ENCODE measurements around the gene CASQ2.
A peak's percentile ranks its signal among the peaks of the same experiment; 100 is the strongest.

The CASQ2 gene

GRCh38 chr1:115687744-115688143, 80.8 kb downstream of the CASQ2 start:
- DNase-seq: no peak

GRCh38 chr1:115685029-115685705, 83.3 kb downstream of the CASQ2 start:
- DNase-seq: no peak

GRCh38 chr1:115682792-115683191, 85.7 kb downstream of the CASQ2 start:
- DNase-seq: no peak

DNA sequence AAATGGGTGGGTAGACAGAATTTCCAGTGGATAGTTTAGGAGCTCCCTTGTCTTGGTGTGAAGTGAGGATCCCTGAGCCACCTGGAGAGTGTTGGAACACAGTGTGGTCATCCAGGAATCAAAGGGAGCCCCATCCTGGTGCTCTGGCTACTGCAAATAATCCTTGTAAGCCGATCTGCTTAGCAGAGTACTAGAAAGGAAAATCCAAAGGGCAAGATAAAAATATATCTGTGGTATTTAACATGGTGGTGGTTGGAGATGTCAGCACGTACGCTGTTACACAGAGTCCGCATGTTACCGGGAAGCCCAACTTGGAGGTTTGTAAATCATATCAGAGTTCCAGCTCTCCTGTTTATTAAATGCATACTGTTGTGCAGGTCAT, 87.8 kb downstream of the CASQ2 start:
- DNase-seq: no peak

DNA sequence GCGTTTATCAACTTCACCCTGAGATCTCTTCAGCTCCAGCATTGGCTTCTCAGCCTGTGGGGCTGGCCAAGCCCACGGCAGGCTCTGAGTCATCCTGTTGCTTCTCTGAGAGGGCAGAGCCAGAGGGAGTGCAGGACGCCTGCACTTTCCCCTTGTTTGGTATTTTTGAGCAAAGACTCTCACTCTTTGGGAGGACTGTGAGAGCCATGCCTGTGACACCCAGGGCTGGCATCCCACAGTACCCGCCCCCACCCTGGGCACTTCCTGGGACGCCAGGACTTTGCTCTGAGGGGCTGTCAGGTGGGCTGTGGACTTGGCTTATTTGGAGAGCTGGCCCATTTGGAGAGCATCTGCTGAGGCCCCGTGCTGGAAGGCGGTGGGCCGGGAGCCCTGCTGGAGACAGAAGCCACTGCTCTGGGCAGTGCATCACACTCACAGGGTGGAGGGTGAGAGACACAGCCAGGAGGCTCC, 89.3 kb downstream of the CASQ2 start:
- peak; percentile 31 for DNase-seq

GRCh38 chr1:115678141-115678540, 90.4 kb downstream of the CASQ2 start:
- no peak for DNase-seq

GRCh38 chr1:115677565-115677964, 90.9 kb downstream of the CASQ2 start:
- DNase-seq: no peak

DNA sequence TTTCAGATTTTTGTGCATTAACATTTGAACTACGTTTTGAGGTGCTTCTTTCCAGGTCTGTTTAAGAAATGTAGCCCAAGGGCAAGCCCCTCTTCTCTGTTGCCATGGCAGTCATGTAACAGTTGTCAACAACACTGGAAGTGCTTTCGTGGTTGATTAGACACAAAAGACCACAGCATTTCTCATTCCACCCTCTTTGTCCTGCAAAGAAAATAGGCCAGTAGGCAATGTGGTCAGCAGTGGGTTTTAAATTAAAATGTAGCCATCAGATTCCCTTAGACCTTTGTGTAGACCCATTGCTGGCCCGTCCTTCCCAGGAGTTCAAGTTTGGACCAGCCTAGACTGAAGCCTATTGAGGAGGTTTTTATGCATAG, 91.3 kb downstream of the CASQ2 start:
- peak; percentile 41 for DNase-seq

DNA sequence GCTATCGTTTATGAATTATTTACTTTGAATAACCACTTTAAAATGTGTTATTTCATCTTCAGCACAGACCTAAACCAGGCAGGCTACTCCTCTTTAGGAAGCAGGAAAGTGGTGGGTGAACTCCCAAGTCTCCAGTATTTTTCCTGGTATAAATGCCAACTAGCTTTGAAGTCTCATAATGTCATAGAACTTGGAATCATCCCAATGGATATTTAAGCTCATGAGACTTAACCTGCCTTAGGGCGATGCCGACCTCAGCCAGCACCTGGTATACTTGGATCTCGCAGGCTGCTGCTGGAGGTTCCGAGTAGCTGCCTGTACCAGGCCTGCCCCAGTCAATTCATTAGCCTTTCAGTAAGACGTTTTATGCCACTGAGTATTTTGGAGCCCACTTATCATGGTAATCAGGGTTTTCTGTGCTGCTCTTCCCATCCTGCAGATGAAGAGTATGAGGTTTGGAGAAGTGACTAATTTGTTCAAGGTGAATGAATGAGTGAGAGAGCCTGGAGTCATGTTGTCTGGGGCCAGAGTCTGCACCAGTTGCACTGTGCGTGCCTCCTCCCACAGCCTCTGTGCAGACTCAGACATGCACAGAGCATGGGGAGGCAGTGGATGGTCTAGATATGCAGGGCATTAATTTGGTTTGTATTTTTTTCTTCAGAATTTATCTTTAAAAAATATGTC, 91.9 kb downstream of the CASQ2 start:
- no peak for DNase-seq

- no peak for DNase-seq
These were observed 96.1 kb downstream of the CASQ2 start for GRCh38 chr1:115672224-115673009.

DNA sequence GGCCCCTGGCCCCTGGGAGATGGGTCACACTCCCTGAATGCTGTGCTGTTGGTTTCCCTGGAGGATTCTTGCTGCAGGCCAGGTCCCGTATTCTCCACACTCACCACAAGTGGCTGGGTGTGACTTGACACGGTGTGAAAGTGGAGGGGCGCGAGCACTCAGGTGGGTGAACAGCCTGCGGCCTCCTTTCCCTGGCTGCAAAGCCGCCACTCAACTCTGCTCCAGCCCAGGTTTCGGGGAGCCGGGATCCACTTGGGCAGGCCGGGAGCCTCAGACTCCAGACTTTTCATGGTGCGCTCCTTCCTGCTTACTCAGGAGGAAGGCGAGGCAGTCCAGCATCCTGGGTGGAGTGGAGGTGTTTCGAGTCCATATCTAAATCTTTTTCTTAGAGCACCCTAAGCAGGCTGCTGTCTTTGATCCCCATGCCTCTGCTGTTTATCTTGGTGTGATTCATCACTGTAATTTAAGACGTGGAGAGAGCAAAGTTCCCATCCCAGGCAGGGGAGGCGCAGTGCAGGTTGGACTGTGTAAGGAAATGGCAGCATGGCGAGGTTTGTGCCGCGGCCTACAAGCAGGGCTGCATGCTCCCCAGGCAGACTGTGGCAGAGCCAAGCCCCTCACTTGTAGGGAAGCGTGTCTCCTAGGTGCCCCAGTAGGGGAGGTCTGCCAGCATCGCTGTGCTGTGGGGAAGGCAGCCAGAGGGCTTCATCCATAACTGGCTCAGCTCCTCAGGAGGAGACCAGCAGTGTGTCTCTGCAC, 97.2 kb downstream of the CASQ2 start:
- DNase-seq: no peak

GRCh38 chr1:115670476-115671175, 97.9 kb downstream of the CASQ2 start:
- no peak for DNase-seq

DNA sequence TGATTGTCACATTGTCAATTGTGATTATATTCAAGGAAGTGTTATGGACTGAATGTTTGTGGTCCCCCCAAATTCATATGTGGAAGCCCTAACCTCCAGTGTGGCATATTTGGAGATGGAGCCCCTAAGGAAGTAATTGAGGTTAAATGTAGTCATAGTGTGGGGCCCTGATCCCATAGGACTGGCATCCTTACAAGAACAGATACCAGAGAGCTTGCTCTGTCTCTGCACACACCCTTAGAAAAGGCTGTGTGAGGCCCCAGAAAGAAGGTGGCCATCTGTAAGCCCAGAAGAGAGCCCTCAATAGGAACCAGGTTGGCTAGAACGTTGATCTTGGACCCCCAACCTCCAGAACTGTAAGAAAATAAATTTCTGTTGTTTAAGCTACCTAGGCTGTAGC, 98.6 kb downstream of the CASQ2 start:
- no peak for DNase-seq

DNA sequence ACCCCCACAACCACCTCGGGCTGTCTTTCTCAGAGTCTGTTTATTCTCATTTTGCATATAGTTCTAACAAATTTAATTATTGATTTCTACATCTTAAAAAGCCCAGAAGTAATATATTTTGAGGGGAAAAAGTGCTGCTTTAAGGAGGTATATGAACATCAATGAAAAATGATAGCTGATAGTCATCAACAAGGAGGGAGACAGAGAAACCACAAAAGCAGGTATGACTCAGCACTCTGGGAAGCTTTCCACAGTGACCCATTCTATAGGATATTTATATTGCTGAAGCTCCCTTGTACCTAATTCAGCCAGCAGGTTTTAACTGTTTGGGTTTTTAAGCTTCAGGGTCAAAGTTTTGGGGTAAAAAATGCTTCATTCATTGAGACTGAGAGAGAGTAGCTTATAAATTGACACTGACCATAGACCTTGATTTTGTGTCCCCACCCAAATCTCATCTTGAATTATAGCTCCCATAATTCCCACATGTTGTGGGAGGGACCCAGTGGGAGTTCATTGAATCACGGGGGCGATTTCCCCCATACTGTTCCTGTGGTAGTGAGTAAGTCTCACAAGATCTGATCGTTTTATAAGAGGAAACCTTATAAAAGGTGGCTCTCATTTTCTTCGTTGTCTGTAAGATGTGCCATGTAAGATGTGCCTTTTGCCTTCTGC, 99.4 kb downstream of the CASQ2 start:
- no peak for DNase-seq

- no peak for DNase-seq
These were observed 99.9 kb downstream of the CASQ2 start for GRCh38 chr1:115668579-115668978.

- DNase-seq: no peak
These were observed 101.8 kb downstream of the CASQ2 start for GRCh38 chr1:115666702-115667101.

DNA sequence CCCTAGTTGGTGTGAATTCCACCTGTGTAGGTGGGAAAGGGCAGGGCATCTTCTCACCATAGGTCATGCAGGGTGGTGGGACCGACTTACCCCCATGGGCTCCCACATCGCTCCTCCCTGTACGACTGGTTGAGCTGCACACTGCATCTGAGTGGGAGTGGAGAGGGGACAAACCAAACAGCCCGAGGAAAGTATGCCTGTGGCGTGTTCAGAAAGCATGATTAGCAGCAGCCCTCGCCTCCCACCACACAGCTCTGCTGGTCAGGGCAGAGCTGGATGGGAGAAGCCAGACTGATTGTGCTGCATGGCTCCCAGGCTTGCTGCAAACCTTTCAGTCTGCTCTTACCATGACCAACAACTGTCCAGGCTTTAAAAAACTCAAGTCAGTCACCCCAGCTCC, 102.3 kb downstream of the CASQ2 start:
- DNase-seq: no peak

DNA sequence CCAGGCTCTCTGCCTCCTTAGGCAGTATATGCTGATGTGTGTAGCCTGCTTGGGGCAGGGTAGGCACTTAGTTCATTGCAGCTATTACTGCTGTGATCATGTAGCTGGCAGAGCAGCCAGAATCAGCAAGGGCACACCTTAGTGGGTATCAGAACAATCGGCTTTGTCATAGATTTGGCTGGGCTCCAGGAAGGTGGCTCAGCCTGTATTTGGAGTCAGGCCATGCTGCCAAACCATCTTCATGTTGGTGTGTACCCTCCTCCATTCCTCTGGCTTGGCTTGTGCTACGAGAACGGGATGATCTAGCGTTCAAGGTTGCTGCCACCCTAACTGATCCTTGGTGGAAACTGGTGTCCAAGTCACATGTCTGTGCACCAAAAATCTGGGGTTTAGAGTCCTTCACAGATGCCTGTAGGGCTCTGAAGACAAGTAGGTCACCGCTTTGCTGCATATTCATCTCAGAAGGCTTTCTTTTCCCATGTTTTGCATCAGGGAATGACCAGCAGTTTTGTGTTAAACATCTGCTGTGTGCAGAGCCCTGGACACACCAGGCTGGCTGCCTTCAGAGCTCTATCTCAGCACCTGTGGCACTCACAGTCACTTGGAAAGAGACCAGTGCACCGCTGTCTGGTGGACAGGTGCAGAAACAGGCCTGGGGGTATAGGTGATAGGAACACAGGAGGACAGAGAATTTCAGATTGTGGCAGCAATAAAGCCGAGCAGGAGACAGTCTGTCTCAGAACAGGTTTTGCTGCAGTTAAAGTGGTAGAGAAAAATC, 103.0 kb downstream of the CASQ2 start:
- DNase-seq: no peak

GRCh38 chr1:115661157-115661556, 107.4 kb downstream of the CASQ2 start:
- no peak for DNase-seq

GRCh38 chr1:115660151-115660550, 108.4 kb downstream of the CASQ2 start:
- DNase-seq: no peak

- DNase-seq: no peak
These were observed 109.9 kb downstream of the CASQ2 start for GRCh38 chr1:115658646-115659045.

Data from kidney glomerular epithelial cell (primary cell).